Measurements from ENCODE around the gene SLC14A1. TPM values are rescaled to one million over a fixed set of nuclear protein-coding genes. Genes with fewer than 3 reads are reported as not detected.
A peak's percentile ranks its signal among the peaks of the same experiment; 100 is the strongest.

SLC14A1 gene
- total RNA-seq, 2 donors from 2014 or later, result 11.4 to 23.9 TPM

GRCh38 chr18:45749918-45750689, 26.1 kb downstream of the SLC14A1 start:
- H3K4me3 ChIP-seq, result no peak overlapping the region
- H3K9me3 ChIP-seq, result no peaks in the 10 kb centered on the region
- no peak for DNase-seq (ENCODE audit: low spot score)
- H3K27ac ChIP-seq, result no peak overlapping the region
- no peaks in the 10 kb centered on the region for H3K36me3 ChIP-seq
- H3K4me1 ChIP-seq, result peaks cover 0 to 20% of the 10 kb centered on the region in 2 donors
- no peaks in the 10 kb centered on the region for H3K27me3 ChIP-seq
- TF ChIP-seq, protein P1, sequence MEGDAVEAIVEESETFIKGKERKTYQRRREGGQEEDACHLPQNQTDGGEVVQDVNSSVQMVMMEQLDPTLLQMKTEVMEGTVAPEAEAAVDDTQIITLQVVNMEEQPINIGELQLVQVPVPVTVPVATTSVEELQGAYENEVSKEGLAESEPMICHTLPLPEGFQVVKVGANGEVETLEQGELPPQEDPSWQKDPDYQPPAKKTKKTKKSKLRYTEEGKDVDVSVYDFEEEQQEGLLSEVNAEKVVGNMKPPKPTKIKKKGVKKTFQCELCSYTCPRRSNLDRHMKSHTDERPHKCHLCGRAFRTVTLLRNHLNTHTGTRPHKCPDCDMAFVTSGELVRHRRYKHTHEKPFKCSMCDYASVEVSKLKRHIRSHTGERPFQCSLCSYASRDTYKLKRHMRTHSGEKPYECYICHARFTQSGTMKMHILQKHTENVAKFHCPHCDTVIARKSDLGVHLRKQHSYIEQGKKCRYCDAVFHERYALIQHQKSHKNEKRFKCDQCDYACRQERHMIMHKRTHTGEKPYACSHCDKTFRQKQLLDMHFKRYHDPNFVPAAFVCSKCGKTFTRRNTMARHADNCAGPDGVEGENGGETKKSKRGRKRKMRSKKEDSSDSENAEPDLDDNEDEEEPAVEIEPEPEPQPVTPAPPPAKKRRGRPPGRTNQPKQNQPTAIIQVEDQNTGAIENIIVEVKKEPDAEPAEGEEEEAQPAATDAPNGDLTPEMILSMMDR (IDR thresholded peaks at IDR 0.05), result no peak

- H3K9me3 ChIP-seq, result no peaks in the 10 kb centered on the region
- H3K27me3 ChIP-seq, result no peaks in the 10 kb centered on the region
- TF ChIP-seq, protein P1 (IDR thresholded peaks at IDR 0.05), result no peak
- no peak overlapping the region for H3K4me3 ChIP-seq
- DNase-seq (ENCODE audit: low spot score), result no peak
- H3K4me1 ChIP-seq, result peaks cover 0 to 21% of the 10 kb centered on the region in 2 donors
- H3K27ac ChIP-seq, result no peak overlapping the region
- H3K36me3 ChIP-seq, result no peaks in the 10 kb centered on the region
Observed at GRCh38 chr18:45751766-45752165, 27.8 kb downstream of the SLC14A1 start.

- TF ChIP-seq, protein P1 (IDR thresholded peaks at IDR 0.05), result no peak
Observed at GRCh38 chr18:45752681-45753080, 28.7 kb downstream of the SLC14A1 start.

GRCh38 chr18:45753286-45753685, 29.3 kb downstream of the SLC14A1 start:
- no peak for DNase-seq (ENCODE audit: low spot score)
- TF ChIP-seq, protein P1 (IDR thresholded peaks at IDR 0.05), result no peak
- no peaks in the 10 kb centered on the region for H3K9me3 ChIP-seq
- H3K4me1 ChIP-seq, result peaks cover 0 to 25% of the 10 kb centered on the region in 2 donors
- H3K27ac ChIP-seq, result no peak overlapping the region
- no peaks in the 10 kb centered on the region for H3K27me3 ChIP-seq
- no peak overlapping the region for H3K4me3 ChIP-seq
- H3K36me3 ChIP-seq, result no peaks in the 10 kb centered on the region

More at GRCh38 chr18:45752681-45753080, 28.7 kb downstream of the SLC14A1 start:
- Histone ChIP-seq H3K9me3 (no peaks in the 10 kb centered on the region), H3K27me3 (no peaks in the 10 kb centered on the region), H3K27ac (no peak overlapping the region), H3K4me3 (no peak overlapping the region), H3K36me3 (no peaks in the 10 kb centered on the region), H3K4me1 (peaks cover 0 to 25% of the 10 kb centered on the region in 2 donors)
- no peak for DNase-seq (ENCODE audit: low spot score)

DNA sequence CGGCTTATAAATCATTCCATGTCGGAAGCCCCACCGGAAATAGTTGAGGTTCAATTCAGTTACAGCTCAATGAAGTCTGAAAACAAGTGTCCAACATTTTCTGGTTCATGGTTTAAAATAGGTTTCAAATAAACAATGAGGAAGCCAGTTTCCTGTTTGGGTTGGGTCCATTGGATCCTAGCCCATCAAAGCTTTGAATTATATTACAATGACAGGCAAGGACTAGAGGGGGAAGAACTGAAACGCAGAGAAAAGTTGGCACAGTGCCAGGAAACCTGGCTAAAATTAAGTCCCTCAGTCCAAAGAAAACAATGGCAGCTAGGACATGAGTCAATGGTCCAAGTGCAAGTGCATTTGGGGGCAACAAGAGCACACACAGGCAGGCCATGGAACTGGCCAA, 32.0 kb downstream of the SLC14A1 start:
- DNase-seq (ENCODE audit: low spot score), result peak; percentile 73
- Histone ChIP-seq H3K27ac (no peak overlapping the region), H3K4me3 (no peak overlapping the region), H3K36me3 (no peaks in the 10 kb centered on the region), H3K4me1 (peaks cover 0 to 25% of the 10 kb centered on the region in 2 donors), H3K9me3 (no peaks in the 10 kb centered on the region), H3K27me3 (no peaks in the 10 kb centered on the region)
- TF ChIP-seq, protein P1 (IDR thresholded peaks at IDR 0.05), result no peak

Data from right atrium auricular region (tissue), 2 donors.